GM10266 (cell line): Measurements from ENCODE around the gene SNX1.

ENCODE experiments used
- DNase-seq: peaks from one replicate; pipeline ENCODE4 v3.0.0; 2012; ENCODE audit errors: extremely low spot score
- CTCF ChIP-seq: IDR thresholded peaks from 2 replicates; pipeline ENCODE4 v1.5.1; 2012; ENCODE audit warnings: mild to moderate bottlenecking, low read depth; ENCODE audit not compliant: control insufficient read depth, insufficient read depth; ENCODE audit errors: missing control alignments

The SNX1 gene

GRCh38 chr15:64136347-64136746 is 40.6 kb downstream of the SNX1 start:
- TF ChIP-seq CTCF = no peak
- DNase-seq = no peak

GRCh38 chr15:64137226-64137833 is 41.5 kb downstream of the SNX1 start:
- no peak for TF ChIP-seq CTCF
- no peak for DNase-seq

DNA sequence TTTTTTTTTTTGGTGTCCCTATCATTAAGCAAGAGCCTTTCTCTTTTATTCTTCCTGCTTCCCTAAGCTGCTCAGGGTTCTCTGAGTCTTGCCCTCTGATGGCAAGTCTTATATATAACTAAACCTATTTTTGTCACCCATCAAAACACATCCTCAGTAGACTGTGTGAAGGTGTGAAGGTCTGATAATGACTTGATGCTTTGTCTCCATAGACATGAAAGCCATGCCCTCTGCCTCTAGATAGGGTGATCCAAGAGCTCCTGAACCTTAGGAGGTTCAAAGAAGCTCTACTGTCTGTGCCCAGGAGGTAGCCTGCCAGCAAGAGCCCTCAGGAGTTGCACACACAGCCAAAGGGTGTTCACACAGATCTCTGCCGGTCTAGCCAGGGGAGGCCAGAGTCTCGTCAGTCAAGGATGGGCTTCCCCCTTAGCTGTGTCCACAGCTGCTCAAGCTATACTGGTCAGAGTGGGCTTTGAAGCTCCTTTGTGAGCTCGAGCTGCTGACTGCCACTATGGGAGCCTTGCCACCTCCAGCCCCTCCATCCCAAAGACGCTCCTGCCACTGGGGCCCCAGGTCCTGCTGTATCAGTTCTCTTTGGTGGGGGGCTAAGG is 42.7 kb downstream of the SNX1 start:
- no peak for DNase-seq
- TF ChIP-seq CTCF = no peak

DNA sequence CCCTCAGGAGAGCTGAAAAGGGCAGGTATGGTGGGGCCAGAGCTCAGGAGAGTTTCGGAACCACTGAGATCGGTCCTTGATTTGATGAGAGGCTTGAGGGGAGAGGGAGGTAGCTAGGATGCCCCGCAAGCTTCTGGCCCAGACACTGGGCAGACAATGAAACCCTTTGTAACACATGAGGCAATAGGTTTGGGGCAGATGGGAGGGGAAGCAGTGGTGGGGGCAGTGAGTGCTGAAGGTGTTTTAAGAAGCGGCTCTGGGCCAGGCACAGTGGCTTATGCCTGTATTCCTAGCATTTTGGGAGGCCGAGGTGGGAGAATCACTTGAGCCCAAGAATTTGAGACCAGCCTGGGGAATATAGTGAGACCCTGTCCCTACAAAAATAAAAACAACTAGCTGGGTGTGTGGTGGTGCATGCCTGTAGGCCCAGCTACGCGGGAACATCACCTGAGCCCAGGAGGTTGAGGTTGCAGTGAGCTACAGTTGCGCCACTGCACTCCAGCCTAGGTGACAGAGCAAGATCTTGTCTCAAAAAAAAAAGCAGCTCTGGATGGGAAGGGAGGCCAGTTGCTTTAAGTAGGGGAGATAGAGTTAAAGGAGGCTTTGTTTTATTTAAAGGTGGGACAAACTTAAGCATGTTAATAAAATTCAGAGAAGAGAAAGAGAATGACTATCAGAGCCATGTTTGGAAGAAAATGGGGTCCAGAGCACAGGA is 46.2 kb downstream of the SNX1 start:
- no peak for TF ChIP-seq CTCF
- DNase-seq = no peak

DNA sequence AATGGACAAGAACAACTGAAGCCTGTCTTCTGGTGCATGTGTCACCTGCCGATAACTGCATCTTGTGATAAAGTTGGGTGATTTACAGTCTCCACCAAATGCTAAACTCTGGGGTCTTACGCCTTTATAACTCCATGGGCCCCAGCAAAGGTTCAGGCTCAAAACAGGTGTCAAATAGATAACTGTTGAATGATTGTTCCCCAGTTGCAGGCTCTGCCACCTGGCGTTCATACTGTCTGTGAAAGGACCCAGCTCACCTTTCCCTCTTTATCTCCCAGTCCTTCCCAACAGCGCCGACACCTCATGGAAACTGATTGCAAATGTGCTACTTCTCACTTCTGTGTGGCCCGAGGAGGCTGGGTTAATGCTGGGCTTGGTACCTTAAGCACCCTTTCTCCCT is 47.5 kb downstream of the SNX1 start:
- TF ChIP-seq CTCF = no peak
- DNase-seq = no peak

DNA sequence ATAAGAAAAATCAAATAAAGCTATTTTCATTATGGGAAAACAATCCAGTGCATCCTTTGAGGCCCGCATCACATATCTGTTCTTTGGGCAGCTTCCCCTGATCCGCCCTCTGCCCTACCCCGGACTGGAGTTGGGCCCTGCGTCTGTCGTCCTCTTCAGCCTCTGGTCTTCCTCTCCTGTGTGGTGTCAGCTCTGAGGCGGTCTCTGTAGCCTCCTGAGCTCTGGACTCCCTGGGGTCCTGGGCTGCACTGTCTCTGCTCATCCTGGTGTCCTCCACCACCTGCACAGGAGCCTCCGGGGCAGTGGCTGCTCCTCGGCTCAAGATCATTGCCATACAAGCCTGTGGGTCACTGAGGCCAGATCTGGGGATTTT is 48.4 kb downstream of the SNX1 start:
- TF ChIP-seq CTCF = no peak
- no peak for DNase-seq
